HG03135 (cell line): ENCODE data around the gene CCER1.

Experiments used
- ATAC-seq: cut with Tn5 transposase; IDR thresholded peaks from one replicate; pipeline ENCODE4 v1.9.1; 2021; ENCODE audit warnings: mild to moderate bottlenecking, moderate library complexity; ENCODE audit not compliant: unreplicated experiment

CCER1 gene

DNA sequence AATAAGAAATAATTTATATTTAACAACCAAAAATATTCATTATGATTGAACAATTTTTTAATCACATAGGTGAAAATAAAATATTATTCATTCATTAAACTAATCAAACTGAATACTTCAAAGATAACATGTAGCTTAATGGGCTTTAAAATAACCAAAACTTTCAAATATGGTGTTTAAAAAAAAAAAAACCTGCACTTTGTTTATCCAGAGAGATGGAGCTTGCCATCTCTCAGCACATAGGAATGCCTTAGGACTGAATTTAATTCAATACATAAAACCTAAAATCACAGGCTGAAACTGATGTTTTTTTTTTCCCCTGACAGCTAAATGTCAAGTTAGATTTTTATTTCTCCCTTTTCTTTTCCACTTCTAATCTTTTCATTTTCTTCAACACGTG lies 14.4 kb upstream of the CCER1 start:
- ATAC-seq = no peak

GRCh38 chr12:90965204-90965603 lies 10.2 kb upstream of the CCER1 start:
- no peak for ATAC-seq

- no peak for ATAC-seq
These were observed 9.6 kb upstream of the CCER1 start for GRCh38 chr12:90964616-90965015.

GRCh38 chr12:90963946-90964345 lies 9.0 kb upstream of the CCER1 start:
- ATAC-seq = no peak

DNA sequence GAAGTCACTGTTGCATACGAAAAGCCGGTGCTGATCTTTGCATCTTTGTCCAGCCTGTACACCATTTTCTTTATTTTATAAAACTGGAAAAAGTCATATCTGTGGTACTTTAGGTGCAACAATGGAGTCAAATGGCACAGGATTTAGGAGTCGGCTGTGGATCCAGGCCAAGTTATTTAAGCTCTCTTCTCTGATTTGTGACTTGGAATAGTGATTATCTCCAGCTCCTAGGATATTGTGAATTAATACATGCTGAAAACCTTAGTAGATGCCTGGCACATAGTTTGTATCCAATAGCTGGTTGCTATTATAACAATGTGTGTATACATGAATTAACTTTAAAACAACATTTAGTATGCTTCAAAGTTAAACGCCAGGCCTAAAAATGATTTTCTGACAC lies 6.2 kb upstream of the CCER1 start:
- no peak for ATAC-seq

- ATAC-seq = peak; percentile 79
These were observed 4.7 kb upstream of the CCER1 start for GRCh38 chr12:90959538-90960139.

- ATAC-seq = no peak
These were observed 4.1 kb upstream of the CCER1 start for GRCh38 chr12:90959032-90959431.

DNA sequence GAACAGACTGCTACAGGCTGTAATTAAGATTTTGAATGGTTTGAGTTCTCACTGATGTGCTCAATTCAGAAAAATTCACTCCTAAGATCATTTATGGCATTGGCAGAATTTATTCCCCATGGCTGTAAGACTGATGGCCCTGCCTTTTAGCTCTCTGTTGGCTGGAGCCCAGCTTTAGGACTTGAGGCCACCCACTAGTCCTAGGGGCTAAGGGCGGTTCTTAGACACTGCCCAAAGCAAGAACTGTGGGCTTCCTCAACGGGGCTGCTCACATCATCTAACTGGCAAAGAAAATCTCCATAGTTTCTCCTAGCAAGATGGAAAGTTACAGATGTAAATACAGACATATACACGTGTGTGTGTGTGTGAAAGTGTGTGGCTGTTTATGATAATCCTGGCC lies 3.4 kb upstream of the CCER1 start:
- no peak for ATAC-seq

DNA sequence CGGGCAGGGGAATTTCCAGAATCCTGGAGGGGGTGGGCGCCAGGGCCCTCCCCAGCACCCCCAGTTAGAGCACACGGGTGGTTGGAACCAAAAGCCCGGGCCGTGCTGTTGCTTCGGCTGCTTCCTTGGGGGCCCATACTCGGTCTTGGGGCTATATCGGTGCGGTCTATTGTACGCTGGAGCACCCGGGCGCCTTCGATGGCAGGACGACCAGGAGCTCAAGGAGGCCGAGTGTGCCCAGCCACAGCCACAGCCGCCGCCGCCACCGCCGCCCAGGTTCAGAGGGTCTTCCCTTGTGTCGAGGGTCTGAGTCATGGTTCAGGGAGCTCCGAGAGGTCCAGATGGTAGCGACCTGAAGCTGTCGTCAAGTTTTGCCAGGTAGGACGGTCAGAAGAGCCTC lies 548 bp downstream of the CCER1 start:
- no peak for ATAC-seq

DNA sequence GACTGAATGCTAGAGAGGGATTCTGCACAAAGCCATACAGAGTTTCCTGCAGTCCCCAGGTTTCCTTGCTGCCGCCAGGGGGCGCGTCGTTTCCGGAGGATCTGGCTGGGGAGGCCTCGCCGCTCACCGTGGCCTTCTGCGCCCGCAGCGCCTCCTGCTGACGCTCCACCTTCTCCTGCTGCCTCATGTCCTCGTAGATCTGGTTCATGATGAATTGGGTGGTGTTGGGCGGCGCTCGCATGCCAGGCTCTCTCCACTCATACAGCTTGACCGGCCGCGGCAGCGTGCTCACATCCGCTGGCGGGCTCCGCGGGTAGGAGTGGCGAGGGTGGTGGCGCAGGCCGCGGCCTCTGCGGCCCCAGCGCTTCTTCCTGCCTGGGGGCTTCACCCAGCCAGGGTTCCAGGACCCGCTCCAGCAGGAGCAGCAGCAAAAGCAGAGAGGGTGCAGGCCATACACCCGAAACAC lies 987 bp downstream of the CCER1 start:
- no peak for ATAC-seq

DNA sequence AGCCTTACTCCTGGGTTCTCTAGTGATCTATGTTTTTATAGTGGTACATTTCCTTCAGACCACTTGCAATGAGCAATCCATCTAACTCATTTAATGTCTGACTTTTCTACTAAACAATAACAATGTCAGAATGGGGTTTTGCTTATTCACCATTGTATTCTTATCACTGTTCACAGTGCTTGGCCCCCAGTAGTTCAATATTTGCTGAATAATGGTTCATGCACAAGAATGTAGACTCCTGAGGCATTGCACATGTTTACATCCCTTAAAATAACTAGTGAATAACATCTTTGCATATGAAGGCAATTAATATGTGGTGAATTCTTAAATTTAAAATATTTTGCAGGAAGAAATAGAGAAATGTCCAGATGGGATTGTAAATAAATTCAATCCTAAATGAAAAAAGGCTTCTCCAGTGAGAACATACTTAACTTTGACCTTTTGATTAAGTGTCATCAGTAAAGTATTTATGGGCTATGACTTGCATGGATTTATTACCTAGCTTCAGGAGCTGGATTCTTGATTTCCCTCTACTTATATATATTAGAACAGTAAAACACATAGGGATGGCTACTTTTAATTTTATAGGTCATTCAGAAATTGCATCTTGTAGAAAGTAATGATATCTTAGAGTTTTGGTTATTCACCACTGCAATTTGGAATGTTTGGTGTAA lies 3.4 kb downstream of the CCER1 start:
- no peak for ATAC-seq

- ATAC-seq = no peak
These were observed 7.1 kb downstream of the CCER1 start for GRCh38 chr12:90947869-90948268.

DNA sequence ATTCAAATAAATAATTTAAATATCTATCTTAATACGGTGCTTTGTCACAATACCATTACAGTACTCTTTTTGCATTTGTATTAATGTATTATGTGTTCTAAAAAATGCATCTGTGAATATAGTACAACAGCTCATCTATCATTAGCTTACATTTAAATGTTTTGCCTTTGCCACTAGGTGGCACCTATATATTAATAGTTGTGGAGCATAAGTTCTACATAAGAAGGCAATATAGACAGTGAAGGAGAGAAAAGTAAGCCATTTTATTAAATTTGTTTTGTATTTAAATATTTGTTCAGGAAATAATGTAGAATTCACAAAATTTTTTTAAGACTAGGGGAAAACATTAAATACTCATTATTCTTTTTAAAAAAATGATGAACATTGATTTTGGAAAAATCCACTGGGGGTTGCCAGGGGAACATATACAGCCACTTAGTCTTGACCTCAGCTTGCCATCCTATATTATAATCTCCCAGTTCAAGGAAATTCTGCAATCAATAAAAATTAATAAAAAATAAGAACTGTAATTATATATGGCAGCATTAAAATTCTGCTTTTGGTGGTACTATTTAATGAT lies 9.8 kb downstream of the CCER1 start:
- peak; percentile 68 for ATAC-seq

DNA sequence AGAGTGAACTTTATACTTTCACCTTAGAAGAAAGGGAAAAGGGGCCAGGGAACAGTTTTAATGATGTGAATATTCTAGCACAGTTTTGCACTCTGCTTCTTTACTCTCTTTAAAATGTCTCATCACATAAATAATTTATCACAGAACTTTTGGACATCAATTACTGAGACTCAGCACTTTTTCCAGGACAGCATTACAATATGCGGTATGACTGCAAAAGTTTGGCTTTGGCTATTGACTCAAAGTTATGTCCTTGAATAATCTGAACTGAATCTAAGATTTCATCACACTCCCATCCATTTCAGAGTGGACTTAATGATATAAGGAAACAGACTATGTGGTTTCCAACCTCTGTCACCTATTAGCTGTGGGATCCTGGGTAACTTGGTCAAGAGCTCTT lies 11.7 kb downstream of the CCER1 start:
- no peak for ATAC-seq

DNA sequence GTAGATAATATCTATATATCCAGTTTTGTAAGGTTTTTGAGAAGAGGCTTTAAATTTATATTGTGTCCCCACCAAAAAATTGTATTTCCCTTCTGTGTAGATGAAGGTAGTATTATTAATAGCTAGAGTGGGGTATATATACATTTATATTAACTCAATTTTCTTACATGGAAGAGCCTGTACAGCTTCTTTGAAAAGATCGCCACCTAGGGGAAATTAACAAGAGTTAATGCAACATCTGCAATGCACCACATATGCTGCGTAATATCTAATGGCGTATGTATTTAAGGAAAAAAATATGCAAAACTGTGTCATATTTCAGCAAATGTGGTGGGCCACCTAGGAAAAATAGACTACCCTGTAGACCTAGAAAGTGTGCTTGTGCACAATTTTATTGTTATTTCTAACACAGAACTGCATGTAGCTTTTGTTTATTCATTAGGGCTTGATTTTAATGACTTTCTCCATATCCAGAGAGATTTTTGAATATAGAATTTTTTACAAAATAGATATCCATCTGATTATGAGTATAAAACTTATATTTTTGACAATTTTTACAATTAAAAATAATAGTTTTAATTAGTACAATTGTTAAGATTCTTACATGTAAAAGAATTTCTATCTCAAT lies 14.0 kb downstream of the CCER1 start:
- peak; percentile 84 for ATAC-seq

- no peak for ATAC-seq
These were observed 15.6 kb downstream of the CCER1 start for GRCh38 chr12:90939382-90939781.

DNA sequence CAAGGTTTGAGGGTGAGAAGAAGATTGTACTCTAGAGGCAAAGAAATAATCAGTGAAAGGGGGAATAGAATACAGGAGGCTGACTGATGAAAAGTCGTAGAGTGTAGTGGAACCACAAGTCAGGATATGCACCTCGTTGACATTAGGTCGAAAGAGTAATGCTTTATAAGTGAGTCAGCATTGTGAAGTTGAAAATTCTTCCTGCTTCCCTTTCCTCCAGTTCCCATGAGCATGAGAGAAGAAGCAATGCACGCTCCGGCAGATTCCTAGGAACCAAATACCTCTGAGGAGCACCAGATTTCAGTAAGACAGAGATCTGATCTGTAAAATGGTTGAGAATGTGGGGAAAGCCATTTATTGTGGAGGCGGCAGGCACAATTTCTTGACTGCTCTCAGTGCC lies 16.5 kb downstream of the CCER1 start:
- ATAC-seq = no peak

DNA sequence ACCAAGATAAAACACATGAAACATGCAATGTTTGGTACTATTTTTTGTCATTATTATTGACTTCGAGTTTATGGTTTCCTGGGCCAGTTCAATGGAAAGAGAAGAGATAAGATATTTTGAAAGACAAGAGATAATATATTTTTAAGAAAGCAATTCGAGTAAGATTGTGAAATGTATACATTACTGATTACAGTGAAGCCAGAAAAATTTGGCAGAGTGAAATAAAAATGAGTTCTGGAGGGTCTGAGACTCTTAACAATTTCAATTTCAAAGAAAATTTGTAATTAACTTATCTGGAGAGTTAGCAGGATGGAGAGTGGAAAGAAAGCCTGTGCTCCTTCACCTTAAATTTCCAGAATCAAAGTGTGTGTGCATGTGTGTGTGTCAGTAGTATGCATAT lies 17.3 kb downstream of the CCER1 start:
- no peak for ATAC-seq

- ATAC-seq = no peak
These were observed 18.6 kb downstream of the CCER1 start for GRCh38 chr12:90936230-90937005.

GRCh38 chr12:90925562-90925961 lies 29.4 kb downstream of the CCER1 start:
- no peak for ATAC-seq

DNA sequence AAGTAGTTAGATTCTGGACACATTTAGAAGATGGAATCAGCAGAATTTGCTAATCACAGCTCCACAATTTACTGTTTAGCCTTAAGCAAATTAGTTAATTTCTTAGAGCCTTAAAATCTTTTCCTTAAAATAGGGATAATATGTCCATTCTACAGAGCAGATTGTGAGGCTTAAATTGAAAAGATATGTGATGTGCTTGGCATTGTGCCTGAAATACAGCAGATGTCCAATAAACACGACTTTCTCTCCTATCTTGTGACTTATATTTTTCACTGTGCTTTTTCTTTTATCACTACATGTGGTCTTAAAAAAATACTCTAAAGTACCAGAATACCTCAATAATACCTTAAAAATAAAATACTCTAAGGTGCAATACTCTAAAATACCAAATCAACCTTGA lies 30.6 kb downstream of the CCER1 start:
- no peak for ATAC-seq
